Epithelial cell of esophagus (primary cell): Measurements from ENCODE around the gene SRCIN1.
"Not testable (repeated sequence)": the region's sequence is repeated elsewhere in the genome, so short reads cannot be mapped to it uniquely, and the experiment has no call there.

Experiments used
- DNase-seq: peaks from one replicate; pipeline ENCODE4 v3.0.0; 2010; ENCODE audit warnings: low read depth
- H3K4me3 ChIP-seq: 2 replicates; pipeline ENCODE4 v1.5.1; 2011; ENCODE audit warnings: mild to moderate bottlenecking, low read length, control low read depth
- CTCF ChIP-seq: IDR thresholded peaks from 2 replicates; pipeline ENCODE4 v1.5.1; 2011; ENCODE audit warnings: low read depth, mild to moderate bottlenecking, low read length, control low read depth, inconsistent platforms; ENCODE audit not compliant: insufficient read depth; ENCODE audit errors: missing control alignments

SRCIN1 gene

GRCh38 chr17:38636054-38636453, 30.3 kb upstream of the SRCIN1 start:
- DNase-seq: no peak
- TF ChIP-seq CTCF: no peak
- no peak overlapping the region for H3K4me3 ChIP-seq

- TF ChIP-seq CTCF: no peak
- no peak for DNase-seq
- H3K4me3 ChIP-seq: no peak overlapping the region
These were observed 26.6 kb upstream of the SRCIN1 start for GRCh38 chr17:38632334-38632733.

GRCh38 chr17:38628441-38628840, 22.7 kb upstream of the SRCIN1 start:
- DNase-seq: no peak
- H3K4me3 ChIP-seq: no peak overlapping the region
- TF ChIP-seq CTCF: no peak

- no peak for DNase-seq
- no peak overlapping the region for H3K4me3 ChIP-seq
- no peak for TF ChIP-seq CTCF
These were observed 22.2 kb upstream of the SRCIN1 start for GRCh38 chr17:38627957-38628356.

- not testable (repeated sequence) for H3K4me3 ChIP-seq, DNase-seq
These were observed 21.0 kb upstream of the SRCIN1 start for GRCh38 chr17:38626606-38627226.

GRCh38 chr17:38625482-38625881, 19.7 kb upstream of the SRCIN1 start:
- H3K4me3 ChIP-seq: no peak overlapping the region
- TF ChIP-seq CTCF: no peak
- no peak for DNase-seq

GRCh38 chr17:38624782-38625355, 19.1 kb upstream of the SRCIN1 start:
- DNase-seq, H3K4me3 ChIP-seq: not testable (repeated sequence)

- H3K4me3 ChIP-seq: no peak overlapping the region
- DNase-seq: no peak
- no peak for TF ChIP-seq CTCF
These were observed 15.8 kb upstream of the SRCIN1 start for GRCh38 chr17:38621538-38621937.
